Measurements from ENCODE around the gene ITGB4. TPM values are rescaled to one million over a fixed set of nuclear protein-coding genes. Genes with fewer than 3 reads are reported as not detected.

The ITGB4 gene
- total RNA-seq, 1 donor from 2014 or later: 82.2 TPM

DNA sequence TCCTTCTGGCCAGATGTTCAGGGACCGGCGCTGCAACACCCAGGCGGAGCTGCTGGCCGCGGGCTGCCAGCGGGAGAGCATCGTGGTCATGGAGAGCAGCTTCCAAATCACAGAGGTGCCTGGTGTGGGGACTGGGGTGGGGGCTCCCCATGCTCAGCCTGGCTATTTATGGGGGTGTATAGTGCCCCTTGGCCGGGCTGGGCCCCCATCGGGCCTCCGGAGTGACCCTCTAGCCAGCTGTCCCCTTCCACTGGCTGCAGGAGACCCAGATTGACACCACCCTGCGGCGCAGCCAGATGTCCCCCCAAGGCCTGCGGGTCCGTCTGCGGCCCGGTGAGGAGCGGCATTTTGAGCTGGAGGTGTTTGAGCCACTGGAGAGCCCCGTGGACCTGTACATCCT, 6.1 kb downstream of the ITGB4 start:
- no peak for DNase-seq
- no peaks in the 10 kb centered on the region for H3K4me1 ChIP-seq
- H3K27ac ChIP-seq: no peak overlapping the region
- no peak overlapping the region for H3K4me3 ChIP-seq
- no peaks in the 10 kb centered on the region for H3K36me3 ChIP-seq
- TF ChIP-seq, protein P1, sequence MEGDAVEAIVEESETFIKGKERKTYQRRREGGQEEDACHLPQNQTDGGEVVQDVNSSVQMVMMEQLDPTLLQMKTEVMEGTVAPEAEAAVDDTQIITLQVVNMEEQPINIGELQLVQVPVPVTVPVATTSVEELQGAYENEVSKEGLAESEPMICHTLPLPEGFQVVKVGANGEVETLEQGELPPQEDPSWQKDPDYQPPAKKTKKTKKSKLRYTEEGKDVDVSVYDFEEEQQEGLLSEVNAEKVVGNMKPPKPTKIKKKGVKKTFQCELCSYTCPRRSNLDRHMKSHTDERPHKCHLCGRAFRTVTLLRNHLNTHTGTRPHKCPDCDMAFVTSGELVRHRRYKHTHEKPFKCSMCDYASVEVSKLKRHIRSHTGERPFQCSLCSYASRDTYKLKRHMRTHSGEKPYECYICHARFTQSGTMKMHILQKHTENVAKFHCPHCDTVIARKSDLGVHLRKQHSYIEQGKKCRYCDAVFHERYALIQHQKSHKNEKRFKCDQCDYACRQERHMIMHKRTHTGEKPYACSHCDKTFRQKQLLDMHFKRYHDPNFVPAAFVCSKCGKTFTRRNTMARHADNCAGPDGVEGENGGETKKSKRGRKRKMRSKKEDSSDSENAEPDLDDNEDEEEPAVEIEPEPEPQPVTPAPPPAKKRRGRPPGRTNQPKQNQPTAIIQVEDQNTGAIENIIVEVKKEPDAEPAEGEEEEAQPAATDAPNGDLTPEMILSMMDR (IDR thresholded peaks at IDR 0.05): no peak
- intact Hi-C loops (cut with DNase I): loop anchor here (10.0 kb wide), 1 partner anchor 53 kb away; no protein-coding TSS in a partner anchor
- no peaks in the 10 kb centered on the region for H3K9me3 ChIP-seq
- H3K27me3 ChIP-seq: no peaks in the 10 kb centered on the region
- no peak for ATAC-seq

DNA sequence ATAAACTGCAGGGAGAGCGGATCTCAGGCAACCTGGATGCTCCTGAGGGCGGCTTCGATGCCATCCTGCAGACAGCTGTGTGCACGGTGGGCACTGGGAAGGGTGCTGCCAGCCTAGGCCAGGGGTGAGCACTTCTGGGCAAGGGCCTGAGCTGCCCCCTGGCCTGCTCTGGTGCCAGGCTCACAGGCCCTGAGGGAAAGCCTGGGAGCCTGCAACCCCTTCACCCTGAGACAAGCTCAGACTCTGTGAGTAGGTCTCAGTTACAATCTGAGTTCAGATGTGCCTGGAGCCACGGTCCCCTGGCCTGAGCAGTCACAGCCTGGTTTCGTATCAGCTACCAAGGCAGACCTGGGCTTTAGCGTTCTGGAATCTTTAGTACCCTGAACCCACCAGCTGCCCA, 8.1 kb downstream of the ITGB4 start:
- H3K4me3 ChIP-seq: no peak overlapping the region
- intact Hi-C loops (cut with DNase I): loop anchor here (10.0 kb wide), 1 partner anchor 55 kb away; no protein-coding TSS in a partner anchor
- H3K27me3 ChIP-seq: no peaks in the 10 kb centered on the region
- TF ChIP-seq, protein P1 (IDR thresholded peaks at IDR 0.05): no peak
- no peaks in the 10 kb centered on the region for H3K9me3 ChIP-seq
- ATAC-seq (no peak), DNase-seq (no peak)
- no peak overlapping the region for H3K27ac ChIP-seq
- H3K36me3 ChIP-seq: no peaks in the 10 kb centered on the region
- no peaks in the 10 kb centered on the region for H3K4me1 ChIP-seq

DNA sequence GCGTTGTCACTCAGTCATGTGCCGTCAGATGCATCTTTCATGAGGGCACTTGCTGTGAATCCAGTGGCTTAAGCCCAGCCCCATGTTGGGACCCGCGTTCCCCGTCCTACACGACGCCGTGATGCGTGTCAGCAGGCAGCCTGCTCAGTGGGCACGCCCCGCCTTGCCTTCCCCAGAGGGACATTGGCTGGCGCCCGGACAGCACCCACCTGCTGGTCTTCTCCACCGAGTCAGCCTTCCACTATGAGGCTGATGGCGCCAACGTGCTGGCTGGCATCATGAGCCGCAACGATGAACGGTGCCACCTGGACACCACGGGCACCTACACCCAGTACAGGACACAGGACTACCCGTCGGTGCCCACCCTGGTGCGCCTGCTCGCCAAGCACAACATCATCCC, 8.8 kb downstream of the ITGB4 start:
- H3K4me3 ChIP-seq: no peak overlapping the region
- no peaks in the 10 kb centered on the region for H3K4me1 ChIP-seq
- TF ChIP-seq, protein P1 (IDR thresholded peaks at IDR 0.05): no peak
- no peaks in the 10 kb centered on the region for H3K27me3 ChIP-seq
- H3K27ac ChIP-seq: no peak overlapping the region
- H3K36me3 ChIP-seq: no peaks in the 10 kb centered on the region
- DNase-seq (no peak), ATAC-seq (no peak)
- no peaks in the 10 kb centered on the region for H3K9me3 ChIP-seq
- intact Hi-C loops (cut with DNase I): no loop called here

DNA sequence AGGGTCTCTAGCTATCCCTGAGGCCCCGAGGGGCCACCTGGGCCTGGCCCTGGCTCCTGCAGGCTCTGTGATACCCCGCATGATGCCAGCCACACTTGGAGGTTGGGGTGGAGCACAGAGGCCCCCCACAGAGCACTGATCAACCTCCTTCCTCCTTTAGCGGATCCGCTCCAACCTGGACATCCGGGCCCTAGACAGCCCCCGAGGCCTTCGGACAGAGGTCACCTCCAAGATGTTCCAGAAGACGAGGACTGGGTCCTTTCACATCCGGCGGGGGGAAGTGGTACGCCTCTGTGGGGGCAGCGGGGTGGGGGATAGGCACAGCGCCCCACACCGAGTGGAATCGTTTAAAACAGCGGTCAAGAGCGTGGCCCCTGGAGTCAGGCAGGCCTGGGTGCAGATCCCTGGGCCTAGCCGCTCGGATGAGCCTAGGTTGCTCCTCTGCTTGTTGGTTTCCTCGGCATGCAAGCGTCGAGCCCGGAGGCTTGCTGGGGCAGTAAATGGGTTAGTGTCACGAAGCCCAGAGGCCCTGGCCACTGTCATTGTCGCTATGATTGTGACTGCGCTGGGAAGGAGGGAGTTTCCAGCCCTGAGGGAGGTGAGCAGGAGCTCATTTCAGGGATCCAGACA, 9.9 kb downstream of the ITGB4 start:
- Histone ChIP-seq H3K36me3 (no peaks in the 10 kb centered on the region), H3K4me1 (no peaks in the 10 kb centered on the region), H3K4me3 (no peak overlapping the region), H3K9me3 (no peaks in the 10 kb centered on the region), H3K27ac (no peak overlapping the region), H3K27me3 (no peaks in the 10 kb centered on the region)
- TF ChIP-seq, protein P1 (IDR thresholded peaks at IDR 0.05): no peak
- intact Hi-C loops (cut with DNase I): no loop called here
- DNase-seq (no peak), ATAC-seq (no peak)

DNA sequence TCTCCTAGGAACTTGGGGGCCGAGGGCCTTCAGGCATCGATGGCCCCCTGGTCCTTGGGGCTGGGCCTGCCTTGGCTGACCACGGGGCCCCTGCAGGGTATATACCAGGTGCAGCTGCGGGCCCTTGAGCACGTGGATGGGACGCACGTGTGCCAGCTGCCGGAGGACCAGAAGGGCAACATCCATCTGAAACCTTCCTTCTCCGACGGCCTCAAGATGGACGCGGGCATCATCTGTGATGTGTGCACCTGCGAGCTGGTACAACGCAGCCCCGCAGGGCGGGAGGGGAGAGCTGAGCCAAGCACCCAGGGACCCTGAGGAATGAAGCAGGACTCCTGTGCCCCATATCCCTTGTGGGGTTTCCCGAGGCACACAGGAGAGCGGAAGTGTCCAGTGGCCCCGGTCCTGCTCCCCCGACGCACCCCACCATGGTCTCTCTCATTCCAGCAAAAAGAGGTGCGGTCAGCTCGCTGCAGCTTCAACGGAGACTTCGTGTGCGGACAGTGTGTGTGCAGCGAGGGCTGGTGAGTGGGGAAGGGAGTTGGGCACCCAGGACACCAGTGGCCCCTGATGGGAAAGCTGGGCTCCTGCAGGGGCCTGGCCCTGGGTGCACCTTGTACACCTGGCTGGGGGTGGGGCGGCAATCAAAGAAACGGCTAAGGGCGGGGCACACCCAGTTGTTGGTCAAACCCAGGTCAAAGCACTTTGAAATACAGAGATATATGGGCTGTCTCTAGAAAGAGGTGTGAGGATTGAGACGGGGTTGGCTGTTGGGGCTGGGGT, 10.6 kb downstream of the ITGB4 start:
- intact Hi-C loops (cut with DNase I): no loop called here
- no peak for DNase-seq
- no peaks in the 10 kb centered on the region for H3K4me1 ChIP-seq
- no peaks in the 10 kb centered on the region for H3K36me3 ChIP-seq
- H3K4me3 ChIP-seq: no peak overlapping the region
- no peak for ATAC-seq
- H3K27me3 ChIP-seq: no peaks in the 10 kb centered on the region
- no peaks in the 10 kb centered on the region for H3K9me3 ChIP-seq
- TF ChIP-seq, protein P1 (IDR thresholded peaks at IDR 0.05): no peak
- no peak overlapping the region for H3K27ac ChIP-seq
